Measurements from ENCODE around the gene CDH23.

CDH23 gene

GRCh38 chr10:71708897-71709882 is 312.5 kb downstream of the CDH23 start:
- H3K27ac ChIP-seq: no peak overlapping the region
- TF ChIP-seq ZFX (IDR thresholded peaks at IDR 0.05; ENCODE audit: borderline replicate concordance): no peak

- no peak for TF ChIP-seq ZFX (IDR thresholded peaks at IDR 0.05; ENCODE audit: borderline replicate concordance)
- TF ChIP-seq CTCF (IDR thresholded peaks at IDR 0.05): no peak
- H3K27ac ChIP-seq: no peak overlapping the region
Measured at GRCh38 chr10:71710519-71710918, 313.8 kb downstream of the CDH23 start.

DNA sequence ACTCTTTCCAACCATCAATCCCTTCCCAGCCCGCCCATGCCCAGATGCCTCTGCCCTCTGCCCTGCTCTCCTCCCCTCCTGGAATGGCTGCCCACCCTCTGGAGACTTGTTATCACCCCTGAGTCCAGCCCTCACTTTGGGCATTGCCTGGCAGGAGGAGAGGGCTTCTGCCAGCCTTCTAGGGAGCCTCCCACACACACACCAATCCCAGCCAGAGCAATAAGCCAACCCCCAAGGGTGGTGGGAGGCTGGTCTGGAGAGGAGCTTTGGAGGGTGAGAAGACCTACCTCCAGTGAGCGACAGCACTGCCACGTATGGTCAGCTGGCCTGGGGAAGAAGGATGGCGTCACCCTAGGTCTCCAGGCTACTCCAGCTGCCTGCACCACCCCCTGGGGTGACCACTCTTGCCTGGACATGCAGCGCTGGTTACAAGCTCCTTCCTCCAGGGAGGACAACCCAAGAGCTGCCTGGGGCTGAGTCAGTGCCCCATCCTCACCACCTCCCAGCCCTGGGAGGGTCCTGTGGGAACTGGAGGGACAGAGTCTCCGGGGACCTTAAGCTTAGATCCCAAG is 314.4 kb downstream of the CDH23 start:
- TF ChIP-seq CTCF (IDR thresholded peaks at IDR 0.05): no peak
- no peak for TF ChIP-seq ZFX (IDR thresholded peaks at IDR 0.05; ENCODE audit: borderline replicate concordance)

GRCh38 chr10:71712170-71712569 is 315.4 kb downstream of the CDH23 start:
- no peak overlapping the region for H3K27ac ChIP-seq
- TF ChIP-seq ZFX (IDR thresholded peaks at IDR 0.05; ENCODE audit: borderline replicate concordance) (no peak), CTCF (IDR thresholded peaks at IDR 0.05) (no peak)

More for the DNA sequence above, 314.4 kb downstream of the CDH23 start:
- no peak overlapping the region for H3K27ac ChIP-seq

GRCh38 chr10:71712572-71713134 is 315.9 kb downstream of the CDH23 start:
- no peak for TF ChIP-seq CTCF (IDR thresholded peaks at IDR 0.05)
- TF ChIP-seq ZFX (IDR thresholded peaks at IDR 0.05; ENCODE audit: borderline replicate concordance): no peak
- no peak overlapping the region for H3K27ac ChIP-seq

DNA sequence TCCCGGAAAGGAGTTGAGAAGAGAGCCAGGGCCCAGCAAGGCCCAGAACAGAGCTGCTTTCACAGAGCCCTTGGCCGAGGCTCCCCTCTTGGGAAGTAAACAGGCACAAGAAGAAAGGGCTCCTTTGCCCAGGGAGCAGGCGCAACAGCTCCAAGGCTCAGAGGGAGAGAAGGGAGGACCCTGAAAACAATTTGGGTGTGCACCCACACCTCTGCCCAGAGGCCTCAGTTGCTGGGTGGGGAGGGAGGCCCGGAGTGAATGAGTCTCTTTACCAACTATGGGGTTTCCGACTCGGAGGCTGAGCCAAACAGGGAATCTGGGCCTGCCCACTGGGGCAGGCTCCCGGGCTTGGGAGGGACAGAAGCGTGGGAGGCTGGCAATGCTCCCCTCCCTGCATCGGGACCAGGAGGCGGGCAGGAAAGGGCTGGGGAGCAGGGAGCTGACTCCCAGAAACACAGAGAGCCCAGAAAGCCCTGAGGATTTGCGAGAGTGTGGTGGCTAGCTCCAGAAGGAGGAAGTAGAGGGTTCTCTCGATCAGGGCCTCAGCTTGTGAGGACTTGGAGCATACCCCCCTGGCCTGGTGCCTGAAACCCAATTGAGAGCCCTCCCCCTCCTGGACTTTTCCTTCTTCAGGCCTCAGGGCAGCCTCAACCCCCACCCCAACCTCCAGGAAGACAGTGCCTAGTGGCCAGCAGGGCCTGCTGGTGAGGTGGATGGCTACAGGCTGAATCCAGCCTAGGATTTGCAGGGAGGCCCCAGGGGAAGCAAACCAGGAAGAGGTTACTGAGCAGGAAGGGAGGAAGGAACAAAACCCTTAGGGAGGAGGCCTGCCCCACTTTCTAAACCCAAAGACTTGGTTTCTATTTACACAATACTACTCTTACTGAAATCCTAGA is 316.7 kb downstream of the CDH23 start:
- no peak for TF ChIP-seq CTCF (IDR thresholded peaks at IDR 0.05)
- TF ChIP-seq ZFX (IDR thresholded peaks at IDR 0.05; ENCODE audit: borderline replicate concordance): no peak
- no peak overlapping the region for H3K27ac ChIP-seq

- TF ChIP-seq ZFX (IDR thresholded peaks at IDR 0.05; ENCODE audit: borderline replicate concordance): no peak
- TF ChIP-seq CTCF (IDR thresholded peaks at IDR 0.05): no peak
Measured at GRCh38 chr10:71714031-71714410, 317.3 kb downstream of the CDH23 start.

More at GRCh38 chr10:71714031-71714410, 317.3 kb downstream of the CDH23 start:
- H3K27ac ChIP-seq: no peak overlapping the region

Measured in 22Rv1 (cell line).